GM12873 (cell line): Measurements from ENCODE around the gene WNK2.

ENCODE experiments used
- CTCF ChIP-seq: IDR thresholded peaks from 2 replicates; pipeline ENCODE4 v1.5.1; 2012; ENCODE audit warnings: low read depth, mild to moderate bottlenecking, moderate library complexity, low read length, control low read depth; ENCODE audit not compliant: insufficient read depth; ENCODE audit errors: missing control alignments

The WNK2 gene

GRCh38 chr9:93205045-93205768 is 21.3 kb downstream of the WNK2 start:
- no peak for TF ChIP-seq CTCF

- no peak for TF ChIP-seq CTCF
Observed at GRCh38 chr9:93205896-93206575, 22.1 kb downstream of the WNK2 start.

- no peak for TF ChIP-seq CTCF
Observed at GRCh38 chr9:93206576-93207155, 22.7 kb downstream of the WNK2 start.

GRCh38 chr9:93207326-93207814 is 23.4 kb downstream of the WNK2 start:
- no peak for TF ChIP-seq CTCF

GRCh38 chr9:93207860-93208734 is 24.2 kb downstream of the WNK2 start:
- TF ChIP-seq CTCF = no peak

GRCh38 chr9:93209097-93209496 is 25.2 kb downstream of the WNK2 start:
- no peak for TF ChIP-seq CTCF
